NCI-H1694 (cell line): ENCODE data around the gene ZFAND3.
A peak's percentile ranks its signal among the peaks of the same experiment; 100 is the strongest.
"Not testable (repeated sequence)": the region's sequence is repeated elsewhere in the genome, so short reads cannot be mapped to it uniquely, and the experiment has no call there.

Experiments
- DNase-seq: peaks from one replicate; lab custom pipeline; 2025; lab: John Stamatoyannopoulos, UW

Gene ZFAND3

DNA sequence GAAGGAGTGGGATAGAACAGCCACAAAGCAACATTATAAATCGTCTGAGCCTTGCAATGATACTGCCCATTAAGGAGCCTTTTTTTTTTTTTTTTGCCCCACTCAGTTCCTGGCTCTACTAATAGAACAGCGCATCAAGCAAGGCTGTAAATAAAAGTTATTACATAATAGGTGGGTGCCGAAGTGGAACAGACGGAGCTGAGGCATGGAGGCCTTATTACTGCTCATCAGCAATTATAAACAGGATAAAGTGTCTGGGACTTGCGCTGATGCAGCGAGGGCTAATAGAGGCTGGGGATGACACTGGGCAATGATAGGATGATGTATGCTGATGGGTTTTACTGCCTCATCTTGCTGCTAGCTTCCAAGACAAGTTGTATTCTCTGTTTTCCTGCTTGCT is 272.1 kb downstream of the ZFAND3 start:
- no peak for DNase-seq

DNA sequence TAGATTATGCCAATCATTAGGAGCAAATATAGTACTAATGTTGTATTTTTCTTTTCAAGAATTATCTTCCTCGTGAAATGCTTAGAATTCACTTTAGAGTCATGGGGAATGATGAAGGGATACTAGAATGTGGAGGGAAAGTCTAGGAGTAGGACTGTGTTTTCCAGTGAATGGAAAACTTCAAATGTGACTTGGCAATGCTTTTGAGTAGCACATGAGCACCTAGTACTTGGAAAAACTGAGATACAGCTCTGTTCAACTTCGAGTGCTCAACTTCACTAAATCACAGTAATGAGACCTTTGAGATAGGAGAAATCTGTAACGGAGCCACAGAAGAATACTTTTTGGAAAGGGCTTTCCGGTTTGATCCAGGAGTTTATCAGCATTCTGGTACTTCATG is 272.9 kb downstream of the ZFAND3 start:
- DNase-seq: no peak

DNA sequence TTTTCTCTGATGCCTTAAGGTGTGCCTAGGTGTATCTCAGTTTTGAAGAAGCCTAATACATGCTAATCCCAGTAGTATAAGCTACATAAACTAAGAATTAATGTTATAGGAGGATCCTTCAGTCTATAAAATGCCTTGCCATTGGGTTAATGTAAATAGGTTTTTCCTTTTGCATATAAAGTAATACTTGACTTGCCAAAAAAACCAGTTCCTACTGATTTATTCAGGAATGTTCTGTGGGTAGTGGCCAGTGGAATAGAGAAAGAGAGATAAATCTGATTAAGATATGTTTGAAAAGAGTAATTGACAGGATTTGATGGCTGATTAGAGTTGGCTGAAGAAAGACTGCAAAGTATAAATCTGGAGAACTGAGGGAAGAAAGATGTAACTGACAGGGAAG is 273.4 kb downstream of the ZFAND3 start:
- no peak for DNase-seq

- no peak for DNase-seq
Measured at GRCh38 chr6:38095054-38095453, 275.5 kb downstream of the ZFAND3 start.

- no peak for DNase-seq
Measured at GRCh38 chr6:38099221-38099620, 279.7 kb downstream of the ZFAND3 start.

DNA sequence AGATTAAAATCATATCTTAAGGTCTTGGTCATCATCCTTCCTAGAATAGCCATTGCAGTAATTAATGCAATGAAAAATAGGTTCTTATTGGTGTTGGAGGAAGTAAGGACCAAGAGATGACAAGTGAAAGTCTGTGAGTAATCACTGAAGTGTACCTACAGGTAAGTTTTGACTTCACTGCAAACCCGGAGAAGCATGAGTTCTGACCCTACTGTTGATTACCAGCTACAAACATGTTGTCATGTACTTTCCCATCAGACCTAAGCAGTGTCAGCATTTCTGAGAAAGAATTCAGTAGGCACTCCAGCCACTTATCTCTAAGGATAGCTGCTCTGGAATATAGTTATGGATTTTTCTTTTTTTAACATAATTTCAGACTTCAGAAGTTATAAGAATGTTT is 280.9 kb downstream of the ZFAND3 start:
- no peak for DNase-seq

- DNase-seq: no peak
Measured at GRCh38 chr6:38103921-38104320, 284.4 kb downstream of the ZFAND3 start.

DNA sequence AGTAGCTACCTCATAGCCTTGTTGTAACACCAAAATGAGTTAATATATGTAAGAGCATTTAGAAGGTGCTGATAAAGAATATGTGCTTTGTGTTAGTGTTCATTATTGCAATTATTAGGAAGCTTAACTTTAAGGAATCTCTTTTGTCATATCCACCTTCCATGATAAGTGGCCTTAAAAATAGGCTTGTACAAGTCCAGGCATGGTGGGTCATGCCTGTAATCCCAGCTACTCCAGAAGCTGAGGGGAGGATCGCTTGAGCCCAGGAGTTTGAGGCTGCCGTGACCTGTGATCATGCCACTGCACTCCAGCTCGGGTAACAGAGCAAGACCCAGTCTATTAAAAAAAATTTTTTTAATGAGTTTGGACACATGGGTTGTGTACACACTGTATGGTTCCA is 285.5 kb downstream of the ZFAND3 start:
- no peak for DNase-seq

DNA sequence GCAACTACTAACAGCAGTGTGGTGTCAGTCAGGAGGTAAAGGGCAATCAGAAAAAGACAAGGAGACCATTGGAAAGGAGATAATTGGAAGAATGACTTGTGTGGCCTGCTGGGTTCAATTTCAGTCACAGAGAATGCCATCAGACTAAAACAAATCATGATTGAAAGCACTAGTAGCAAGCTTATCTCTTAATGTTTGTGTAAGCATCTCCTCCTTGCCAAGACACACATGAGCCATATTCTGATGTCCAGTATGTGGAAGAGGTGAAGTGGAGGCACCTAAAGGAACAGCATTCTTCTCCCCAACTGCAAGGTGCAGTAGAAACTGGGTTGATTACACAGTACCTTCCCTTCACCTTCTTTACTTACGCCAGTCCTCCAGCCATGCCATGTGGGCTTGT is 287.5 kb downstream of the ZFAND3 start:
- DNase-seq: no peak

GRCh38 chr6:38110481-38110971 is 291.0 kb downstream of the ZFAND3 start:
- DNase-seq: peak; percentile 62

- no peak for DNase-seq
Measured at GRCh38 chr6:38112181-38112580, 292.7 kb downstream of the ZFAND3 start.

DNA sequence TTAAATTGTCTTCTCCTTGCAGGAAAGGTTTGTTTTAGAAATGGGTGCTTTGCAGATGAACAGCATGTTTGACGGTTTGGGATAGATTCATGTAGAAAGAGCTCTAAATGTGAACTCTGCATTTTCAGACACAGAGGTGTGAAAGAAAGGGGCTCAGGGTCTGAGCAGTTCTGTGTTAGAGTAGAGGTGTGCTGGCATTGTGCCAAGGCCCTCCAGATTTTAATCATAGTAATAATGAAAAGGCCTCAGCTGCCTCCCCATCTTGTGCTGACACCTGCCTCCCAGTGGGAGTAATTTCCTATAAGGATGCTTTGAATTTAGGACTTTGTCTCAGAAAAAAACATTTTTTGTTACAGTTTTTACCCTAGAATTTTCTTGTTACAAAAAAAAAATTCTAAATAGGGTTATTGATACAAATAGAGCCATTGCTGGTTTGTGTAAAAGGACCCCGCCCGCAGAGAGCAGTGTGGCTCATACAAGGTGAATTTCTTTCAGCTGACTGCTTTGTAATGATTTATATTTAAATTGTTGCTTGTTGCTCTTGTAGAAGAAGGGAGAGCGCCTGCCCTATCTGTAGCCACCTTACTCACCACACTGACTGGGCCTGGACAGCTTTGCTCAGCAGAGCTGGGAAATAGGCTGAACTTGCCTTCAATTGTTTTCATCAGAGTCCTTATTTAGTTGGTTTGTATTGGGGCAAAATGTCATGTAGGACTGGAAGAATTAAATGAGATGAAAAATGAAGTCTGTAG is 294.5 kb downstream of the ZFAND3 start:
- no peak for DNase-seq

GRCh38 chr6:38114976-38115625 is 295.6 kb downstream of the ZFAND3 start:
- no peak for DNase-seq

DNA sequence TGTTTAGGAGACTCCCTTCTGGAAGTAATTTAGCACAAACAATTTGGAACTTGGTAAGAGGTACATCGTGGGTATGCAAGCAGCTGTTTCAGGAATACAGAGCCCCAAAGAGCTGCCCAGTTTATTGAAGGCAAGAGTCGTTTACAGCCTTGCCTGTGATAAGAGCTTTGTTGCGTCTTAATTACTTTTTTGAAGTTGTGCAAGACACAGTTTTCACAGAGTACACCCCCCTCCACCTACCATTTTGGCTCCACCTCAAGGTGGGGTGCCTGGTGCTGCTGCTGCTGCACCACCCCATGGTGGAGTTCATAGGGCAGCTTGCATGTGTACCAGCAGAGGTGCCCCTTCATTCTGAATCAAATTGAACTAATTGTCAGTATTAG is 296.1 kb downstream of the ZFAND3 start:
- no peak for DNase-seq

DNA sequence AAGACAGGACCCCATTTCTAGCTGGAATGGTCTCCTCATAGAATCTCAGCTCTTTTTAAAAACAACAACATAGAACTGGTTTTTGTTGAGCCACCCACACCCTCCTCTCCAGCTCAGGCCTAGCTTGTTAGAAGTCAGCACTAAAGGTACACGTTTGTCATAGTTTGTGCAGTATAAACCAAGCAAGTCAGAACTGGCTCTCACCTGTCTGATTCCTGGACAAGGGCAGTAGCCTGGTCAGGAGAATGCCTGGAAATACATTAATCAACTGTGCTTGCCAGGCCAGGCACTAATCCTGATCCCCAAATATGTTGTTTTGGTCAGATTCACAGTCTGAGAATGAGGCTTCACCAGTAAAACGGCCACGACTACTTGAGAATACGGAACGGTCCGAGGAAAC is 296.7 kb downstream of the ZFAND3 start:
- DNase-seq: no peak

GRCh38 chr6:38117281-38117680 is 297.8 kb downstream of the ZFAND3 start:
- no peak for DNase-seq

- DNase-seq: no peak
Measured at GRCh38 chr6:38118791-38119365, 299.4 kb downstream of the ZFAND3 start.

DNA sequence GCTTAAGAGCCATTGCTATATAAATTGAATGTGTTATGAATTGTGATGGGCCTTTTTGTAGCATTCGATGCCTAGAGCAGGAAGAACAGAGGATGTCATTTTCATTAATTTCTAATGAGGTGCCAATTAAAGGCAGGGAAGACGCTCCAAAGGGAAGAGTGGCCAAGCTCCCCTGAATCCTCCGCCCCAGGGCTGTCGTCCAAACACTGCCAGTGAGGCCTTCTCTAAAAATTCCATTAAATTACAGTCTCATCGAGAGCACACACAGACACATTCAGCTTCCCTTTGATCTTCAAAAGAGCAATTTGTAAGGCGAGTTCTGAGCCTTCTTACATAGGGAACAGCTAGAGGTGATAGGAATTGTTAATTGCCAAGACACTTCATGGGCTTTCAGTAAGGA is 300.0 kb downstream of the ZFAND3 start:
- no peak for DNase-seq

DNA sequence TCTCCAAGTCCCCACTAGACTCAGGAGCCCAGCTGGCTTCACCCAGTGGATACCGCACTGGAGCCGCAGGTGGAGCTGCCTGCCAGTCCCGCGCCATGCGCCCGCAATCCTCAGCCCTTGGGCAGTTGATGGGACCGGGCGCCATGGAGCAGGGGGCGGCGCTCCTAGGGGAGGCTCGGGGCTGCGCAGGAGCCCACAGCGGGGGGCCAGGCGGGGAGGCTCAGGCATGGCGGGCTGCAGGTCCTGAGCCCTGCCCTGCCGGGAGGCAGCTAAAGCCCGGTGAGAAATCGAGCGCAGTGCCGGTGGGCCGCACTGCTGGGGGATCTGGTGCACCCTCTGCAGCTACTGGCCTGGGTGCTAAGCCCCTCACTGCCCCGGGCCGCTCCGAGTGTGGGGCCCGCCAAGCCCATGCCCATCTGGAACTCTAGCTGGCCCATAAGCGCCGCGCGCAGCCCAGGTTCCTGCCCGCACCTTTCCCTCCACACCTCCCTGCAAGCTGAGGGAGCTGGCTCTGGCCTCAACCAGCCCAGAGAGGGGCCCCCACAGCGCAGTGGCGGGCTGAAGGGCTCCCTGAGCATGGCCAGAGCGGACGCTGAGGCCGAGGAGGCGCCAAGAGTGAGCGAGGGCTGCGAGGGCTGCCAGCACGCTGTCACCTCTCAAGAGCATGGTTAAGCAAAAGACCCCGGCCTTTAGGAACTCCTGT is 304.8 kb downstream of the ZFAND3 start:
- DNase-seq: not testable (repeated sequence)

- DNase-seq: no peak
Measured at GRCh38 chr6:38127284-38127683, 307.8 kb downstream of the ZFAND3 start.

GRCh38 chr6:38131527-38131965 is 312.0 kb downstream of the ZFAND3 start:
- DNase-seq: no peak

DNA sequence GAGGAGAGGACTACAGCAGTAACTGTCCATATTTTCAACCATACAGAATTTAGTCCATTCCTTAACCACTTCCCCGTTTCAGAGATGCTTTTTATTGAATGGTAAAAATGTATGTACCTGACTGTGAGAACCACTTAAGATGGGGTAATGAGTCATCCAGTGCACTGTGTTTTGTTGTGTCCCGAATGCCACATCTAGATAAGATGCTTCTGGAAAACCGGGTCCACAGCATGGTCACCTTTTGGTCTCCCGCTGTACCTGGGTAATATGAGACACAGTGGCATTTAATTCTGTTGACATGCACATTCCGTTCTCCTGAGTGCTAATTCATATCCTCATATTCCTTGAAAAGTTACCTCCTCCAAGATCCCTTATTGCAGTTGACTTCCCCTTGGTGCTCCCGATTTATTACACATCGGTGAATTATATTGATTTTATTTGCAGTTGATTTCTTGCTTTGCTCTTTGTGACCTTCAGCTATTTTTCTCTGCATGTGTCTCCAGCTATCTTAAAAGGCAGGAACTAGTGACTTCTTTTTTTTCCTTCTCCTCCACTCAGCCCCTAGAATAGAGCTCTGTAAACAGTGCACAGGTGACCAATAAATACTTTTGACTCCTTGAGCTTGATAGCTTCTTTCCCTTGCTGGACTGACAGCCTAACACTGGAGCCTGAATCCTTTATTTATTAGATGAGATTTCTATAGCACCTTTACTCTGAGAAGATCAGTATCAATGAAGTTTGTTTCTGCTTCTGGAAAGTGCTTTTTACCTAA is 314.6 kb downstream of the ZFAND3 start:
- DNase-seq: no peak
